Cerebellar nuclear complex (tissue), 1 donor: Measurements from ENCODE around the gene KCNJ18.
"Not testable (repeated sequence)": the region's sequence is repeated elsewhere in the genome, so short reads cannot be mapped to it uniquely, and the experiment has no call there.

Source experiments
- DNase-seq, 2 experiments: peaks; one replicate each; lab custom pipeline; 2025; lab: John Stamatoyannopoulos, UW

Gene KCNJ18

GRCh38 chr17:21724216-21725006 lies 32.1 kb downstream of the KCNJ18 start:
- DNase-seq, result not testable (repeated sequence)

GRCh38 chr17:21731076-21731475 lies 38.8 kb downstream of the KCNJ18 start:
- DNase-seq, result not testable (repeated sequence)

GRCh38 chr17:21733931-21734330 lies 41.6 kb downstream of the KCNJ18 start:
- DNase-seq, result not testable (repeated sequence)

GRCh38 chr17:21735814-21736213 lies 43.5 kb downstream of the KCNJ18 start:
- not testable (repeated sequence) for DNase-seq

GRCh38 chr17:21737015-21737580 lies 44.8 kb downstream of the KCNJ18 start:
- not testable (repeated sequence) for DNase-seq

GRCh38 chr17:21738241-21738640 lies 45.9 kb downstream of the KCNJ18 start:
- not testable (repeated sequence) for DNase-seq

- DNase-seq, result not testable (repeated sequence)
Measured at GRCh38 chr17:21738877-21739474, 46.7 kb downstream of the KCNJ18 start.

- not testable (repeated sequence) for DNase-seq
Measured at GRCh38 chr17:21739485-21739884, 47.2 kb downstream of the KCNJ18 start.

- DNase-seq, result not testable (repeated sequence)
Measured at GRCh38 chr17:21740836-21741235, 48.5 kb downstream of the KCNJ18 start.

- DNase-seq, result not testable (repeated sequence)
Measured at GRCh38 chr17:21741520-21741919, 49.2 kb downstream of the KCNJ18 start.

GRCh38 chr17:21742326-21742725 lies 50.0 kb downstream of the KCNJ18 start:
- no peak for DNase-seq

- DNase-seq, result not testable (repeated sequence)
Measured at GRCh38 chr17:21744151-21744550, 51.8 kb downstream of the KCNJ18 start.

- DNase-seq, result not testable (repeated sequence)
Measured at GRCh38 chr17:21744621-21745020, 52.3 kb downstream of the KCNJ18 start.

GRCh38 chr17:21745385-21746054 lies 53.2 kb downstream of the KCNJ18 start:
- DNase-seq, result not testable (repeated sequence)

GRCh38 chr17:21746415-21746814 lies 54.1 kb downstream of the KCNJ18 start:
- not testable (repeated sequence) for DNase-seq

GRCh38 chr17:21747195-21747915 lies 55.0 kb downstream of the KCNJ18 start:
- DNase-seq, result not testable (repeated sequence)

- DNase-seq, result not testable (repeated sequence)
Measured at GRCh38 chr17:21748686-21749085, 56.4 kb downstream of the KCNJ18 start.

GRCh38 chr17:21749696-21750531 lies 57.6 kb downstream of the KCNJ18 start:
- not testable (repeated sequence) for DNase-seq

GRCh38 chr17:21751111-21751510 lies 58.8 kb downstream of the KCNJ18 start:
- not testable (repeated sequence) for DNase-seq
